ENCODE results near the gene SUPT3H. TPM values are rescaled to one million over a fixed set of nuclear protein-coding genes. Genes with fewer than 3 reads are reported as not detected.

The SUPT3H gene
- total and polyA plus RNA-seq, 2 of the 8 experiments (the other 6 are each of a cell fraction or from before 2014, with no cell fraction given) = 18.8 to 23.0 TPM

DNA sequence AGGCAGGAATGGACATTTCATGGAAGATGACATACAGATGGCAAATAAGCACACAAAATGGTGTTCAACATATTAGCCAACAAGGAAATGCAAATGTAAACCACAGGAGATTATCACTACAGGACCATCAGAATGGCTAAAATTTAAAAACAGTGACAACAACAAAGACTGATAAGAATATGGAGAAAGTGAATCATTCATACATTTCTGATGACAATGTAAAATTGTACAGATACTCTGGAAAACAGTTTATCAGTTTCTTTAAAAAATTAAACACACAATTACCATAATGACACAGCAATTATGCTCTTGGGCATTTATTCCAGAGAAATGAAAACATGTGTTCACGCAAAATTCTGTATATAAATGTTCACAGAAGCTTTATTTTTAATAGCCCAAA is 155.4 kb downstream of the SUPT3H start:
- no peak overlapping the region for H2BK12ac ChIP-seq (ENCODE audit: low read depth, low read length)
- POLR2A ChIA-PET (ENCODE audit: partially characterized antibody) = no interaction called here

More for the DNA sequence above, 155.4 kb downstream of the SUPT3H start:
- WGBS, 2 experiments (ENCODE audit: extremely low coverage in 1 of 2, insufficient coverage in 1 of 2, insufficient read length in 1 of 2, insufficient replicate concordance in 2 of 2, low coverage in 1 of 2, low lambda C conversion rate in 2 of 2, missing lambda C conversion rate in 1 of 2) = 88% methylated on average over 1 of the region's 1 CpG; no CpG with 5 or more reads in 1 of the 2 experiments
- no peak overlapping the region for H3K4me3 ChIP-seq (ENCODE audit: extremely low read depth in 1 of 4, insufficient read depth in 2 of 4, low read depth in 3 of 4, low read length in 4 of 4)
- FAIRE-seq = no peak
- no peak overlapping the region for H2BK15ac ChIP-seq (ENCODE audit: low read length)
- H3K23me2 ChIP-seq (ENCODE audit: low read depth, low read length) = no peaks in the 10 kb centered on the region
- H2BK120ac ChIP-seq (replicated peaks; ENCODE audit: low read depth, low read length) = no peak overlapping the region
- H3K56ac ChIP-seq (replicated peaks; ENCODE audit: insufficient read length, low read depth, low read length) = no peak overlapping the region
- H3K27me3 ChIP-seq (replicated peaks in 1 of 4; ENCODE audit: control insufficient read depth in 3 of 4, extremely low read depth in 1 of 4, insufficient read depth in 3 of 4, low read length in 3 of 4) = no peaks in the 10 kb centered on the region
- no peak overlapping the region for H2BK5ac ChIP-seq (ENCODE audit: low read depth, low read length)
- no peak overlapping the region for H4K5ac ChIP-seq (ENCODE audit: insufficient read length, low read depth, low read length)
- H2AFZ ChIP-seq (ENCODE audit: low read length) = no peak overlapping the region
- TF ChIP-seq CTBP2 (IDR thresholded peaks at IDR 0.05; ENCODE audit: borderline replicate concordance, insufficient read depth, insufficient read length, low read length) = no peak
- no peak for TF ChIP-seq FOSL1 (IDR thresholded peaks at IDR 0.05; ENCODE audit: insufficient read depth, low read depth, low read length)
- TF ChIP-seq BCL11A (IDR thresholded peaks at IDR 0.05; ENCODE audit: low read depth in 2 of 2, low read length in 2 of 2) = no peak
- TF ChIP-seq PHF8 (conservative IDR thresholded peaks at IDR 0.05; ENCODE audit: low read depth, low read length) = no peak
- TF ChIP-seq, protein P1, sequence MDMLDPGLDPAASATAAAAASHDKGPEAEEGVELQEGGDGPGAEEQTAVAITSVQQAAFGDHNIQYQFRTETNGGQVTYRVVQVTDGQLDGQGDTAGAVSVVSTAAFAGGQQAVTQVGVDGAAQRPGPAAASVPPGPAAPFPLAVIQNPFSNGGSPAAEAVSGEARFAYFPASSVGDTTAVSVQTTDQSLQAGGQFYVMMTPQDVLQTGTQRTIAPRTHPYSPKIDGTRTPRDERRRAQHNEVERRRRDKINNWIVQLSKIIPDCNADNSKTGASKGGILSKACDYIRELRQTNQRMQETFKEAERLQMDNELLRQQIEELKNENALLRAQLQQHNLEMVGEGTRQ (IDR thresholded peaks at IDR 0.05; ENCODE audit: low read length) = no peak
- CTCF ChIA-PET (ENCODE audit: partially characterized antibody) = no interaction called here
- H3K27ac ChIP-seq (ENCODE audit: low read depth, low read length) = no peak overlapping the region
- no peak overlapping the region for H3K18ac ChIP-seq (ENCODE audit: extremely low read depth, low read length)
- no peak overlapping the region for H3K4ac ChIP-seq (replicated peaks; ENCODE audit: insufficient read length, low read depth, low read length)
- no peaks in the 10 kb centered on the region for H3K79me1 ChIP-seq (ENCODE audit: low read depth, low read length)
- H2BK20ac ChIP-seq (ENCODE audit: low read length) = no peak overlapping the region
- no peak for DNase-seq (ENCODE audit: low read depth in 1 of 2, low spot score in 2 of 2)
- H3K36me3 ChIP-seq (ENCODE audit: control insufficient read depth in 2 of 4, insufficient read depth in 4 of 4, low read length in 3 of 4) = no peaks in the 10 kb centered on the region
- H3K14ac ChIP-seq (ENCODE audit: insufficient read length) = no peak overlapping the region
- no peak overlapping the region for H4K91ac ChIP-seq (replicated peaks; ENCODE audit: insufficient read length, low read length)
- no peak overlapping the region for H4K8ac ChIP-seq (ENCODE audit: extremely low read depth, insufficient read depth, low read length)
- H3K79me2 ChIP-seq (ENCODE audit: control insufficient read depth in 1 of 2, insufficient read depth in 2 of 2, low read length in 2 of 2) = no peaks in the 10 kb centered on the region
- no peak overlapping the region for H3K9ac ChIP-seq (replicated peaks in 1 of 4; ENCODE audit: extremely low read depth in 1 of 4, low read depth in 3 of 4, low read length in 3 of 4)
- no peaks in the 10 kb centered on the region for H3K4me1 ChIP-seq (replicated peaks in 1 of 4; ENCODE audit: control insufficient read depth in 3 of 4, insufficient read depth in 4 of 4, low read length in 3 of 4)
- H3K4me2 ChIP-seq (ENCODE audit: insufficient read depth in 1 of 2, low read depth in 2 of 2, low read length in 2 of 2) = no peak overlapping the region
- no peak overlapping the region for H3K23ac ChIP-seq (ENCODE audit: insufficient read length)
- no peaks in the 10 kb centered on the region for H4K20me1 ChIP-seq (replicated peaks in 1 of 2; ENCODE audit: control insufficient read depth in 1 of 2, insufficient read depth in 2 of 2, low read length in 2 of 2)
- no peaks in the 10 kb centered on the region for H3K9me3 ChIP-seq (ENCODE audit: insufficient read depth in 2 of 2, low read depth in 1 of 2, low read length in 1 of 2)
- H2AK5ac ChIP-seq (ENCODE audit: low read depth, low read length) = no peak overlapping the region
